Stimulated activated naive B cell treated with anti-CD40 and anti-IgM and Interleukin-4, amounts not matched to agents 10 μg/mL and 1 μg/mL and 100 μg/mL, for 72 hours (primary cell): ENCODE results near the gene PACS1.
"Not testable (repeated sequence)": the region's sequence is repeated elsewhere in the genome, so short reads cannot be mapped to it uniquely, and the experiment has no call there.

ENCODE experiments used
- ATAC-seq, 2 donors: fragments of 150-1000 bp; cut with Tn5 transposase; replicated peaks; 2 replicates each; pipeline ENCODE4 v1.10.0; 2021; ENCODE audit warnings: moderate library complexity in 1 of 2
- DNase-seq: peaks from one replicate; pipeline ENCODE4 v3.0.0; 2021
- H3K27ac Mint-ChIP-seq: one replicate; pipeline ENCODE4 v1.8.0; 2022; ENCODE audit warnings: mild to moderate bottlenecking, mixed read lengths
- H3K27me3 Mint-ChIP-seq, 2 donors: one replicate each; pipeline ENCODE4 v1.8.0; 2022; ENCODE audit warnings: mixed read lengths in 2 of 2
- H3K36me3 Mint-ChIP-seq, 2 donors: one replicate each; pipeline ENCODE4 v1.8.0; 2022; ENCODE audit warnings: mixed read lengths in 2 of 2, mild to moderate bottlenecking in 1 of 2
- H3K4me1 Mint-ChIP-seq, 2 donors: one replicate each; pipeline ENCODE4 v1.8.0; 2022; ENCODE audit warnings: mixed read lengths in 2 of 2, mild to moderate bottlenecking in 1 of 2
- H3K4me3 Mint-ChIP-seq, 2 donors: one replicate each; pipeline ENCODE4 v1.8.0; 2022; ENCODE audit warnings: mild to moderate bottlenecking in 2 of 2, mixed read lengths in 2 of 2, moderate library complexity in 1 of 2
- H3K9me3 Mint-ChIP-seq, 2 donors: one replicate each; pipeline ENCODE4 v1.8.0; 2022; ENCODE audit warnings: mixed read lengths in 2 of 2, mild to moderate bottlenecking in 1 of 2

PACS1 gene

GRCh38 chr11:66100272-66101065, 30.4 kb downstream of the PACS1 start:
- Mint-ChIP-seq H3K36me3 (peaks cover 10 to 24% of the 10 kb centered on the region in 2 donors), H3K27ac (peak overlapping the region; percentile 93), H3K4me3 (peak overlapping the region; percentile 73 to 76), H3K9me3 (no peaks in the 10 kb centered on the region), H3K27me3 (no peaks in the 10 kb centered on the region), H3K4me1 (peaks cover 44 to 72% of the 10 kb centered on the region in 2 donors)
- peak; percentile 95 to 97 for ATAC-seq
- DNase-seq: peak; percentile 43

DNA sequence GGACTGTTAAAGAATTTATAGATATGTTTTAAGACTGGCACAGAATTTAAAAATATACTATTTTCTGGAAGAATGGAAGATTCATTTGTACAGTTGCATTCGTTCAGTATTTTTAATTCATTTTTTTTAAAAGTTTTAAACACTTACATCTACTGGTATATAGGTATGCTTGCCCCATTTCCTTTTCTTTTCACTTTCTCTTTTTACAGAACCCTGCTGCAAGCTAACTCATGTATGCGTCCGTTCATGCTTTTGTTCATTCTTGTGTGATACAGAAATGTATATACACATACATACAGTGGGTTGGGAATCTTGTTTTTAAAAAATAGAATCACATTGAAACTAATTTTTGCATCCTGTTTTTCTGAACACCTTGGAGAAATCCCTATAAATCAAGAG, 31.0 kb downstream of the PACS1 start:
- Mint-ChIP-seq H3K4me1 (peaks cover 49 to 77% of the 10 kb centered on the region in 2 donors), H3K9me3 (no peaks in the 10 kb centered on the region), H3K4me3 (peak overlapping the region; percentile 73 to 76), H3K27ac (peak overlapping the region; percentile 93), H3K36me3 (peaks cover 10 to 24% of the 10 kb centered on the region in 2 donors), H3K27me3 (no peaks in the 10 kb centered on the region)
- DNase-seq: no peak
- ATAC-seq: peak; percentile 41 to 49

DNA sequence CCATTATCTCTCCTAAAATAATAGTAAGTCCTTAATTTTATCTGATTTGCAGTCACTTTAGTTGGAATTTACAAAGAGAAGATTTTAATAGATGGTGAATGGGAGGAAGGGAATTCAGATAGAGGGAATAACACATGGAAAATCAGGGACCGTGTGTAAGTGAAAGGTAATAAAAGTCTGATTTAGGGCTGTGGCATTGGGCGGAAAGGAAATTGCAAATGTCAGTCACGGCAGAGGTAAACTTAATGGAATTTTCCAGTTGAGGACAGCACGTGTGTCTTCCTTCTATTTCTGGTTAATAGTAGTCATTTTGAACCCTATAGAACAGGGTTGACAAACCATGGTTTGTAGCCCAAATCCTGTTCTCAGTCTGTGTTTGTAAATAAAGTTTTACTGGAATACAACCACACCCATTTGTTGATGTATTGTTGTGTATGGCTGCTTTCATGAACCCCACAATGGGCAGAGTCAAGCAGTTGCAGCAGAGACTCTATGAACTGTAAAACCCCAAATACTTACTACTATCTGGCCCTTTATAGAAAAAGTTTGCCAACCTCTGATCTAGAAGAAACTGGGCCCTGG, 34.1 kb downstream of the PACS1 start:
- Mint-ChIP-seq H3K36me3 (peaks cover 16 to 32% of the 10 kb centered on the region in 2 donors), H3K4me1 (peaks cover 58 to 76% of the 10 kb centered on the region in 2 donors), H3K27ac (peak overlapping the region; percentile 65), H3K4me3 (peak overlapping the region in 1 of 2 donors; percentile 6), H3K9me3 (peaks cover 0 to 1% of the 10 kb centered on the region in 2 donors), H3K27me3 (no peaks in the 10 kb centered on the region)
- DNase-seq: no peak
- ATAC-seq: no peak

DNA sequence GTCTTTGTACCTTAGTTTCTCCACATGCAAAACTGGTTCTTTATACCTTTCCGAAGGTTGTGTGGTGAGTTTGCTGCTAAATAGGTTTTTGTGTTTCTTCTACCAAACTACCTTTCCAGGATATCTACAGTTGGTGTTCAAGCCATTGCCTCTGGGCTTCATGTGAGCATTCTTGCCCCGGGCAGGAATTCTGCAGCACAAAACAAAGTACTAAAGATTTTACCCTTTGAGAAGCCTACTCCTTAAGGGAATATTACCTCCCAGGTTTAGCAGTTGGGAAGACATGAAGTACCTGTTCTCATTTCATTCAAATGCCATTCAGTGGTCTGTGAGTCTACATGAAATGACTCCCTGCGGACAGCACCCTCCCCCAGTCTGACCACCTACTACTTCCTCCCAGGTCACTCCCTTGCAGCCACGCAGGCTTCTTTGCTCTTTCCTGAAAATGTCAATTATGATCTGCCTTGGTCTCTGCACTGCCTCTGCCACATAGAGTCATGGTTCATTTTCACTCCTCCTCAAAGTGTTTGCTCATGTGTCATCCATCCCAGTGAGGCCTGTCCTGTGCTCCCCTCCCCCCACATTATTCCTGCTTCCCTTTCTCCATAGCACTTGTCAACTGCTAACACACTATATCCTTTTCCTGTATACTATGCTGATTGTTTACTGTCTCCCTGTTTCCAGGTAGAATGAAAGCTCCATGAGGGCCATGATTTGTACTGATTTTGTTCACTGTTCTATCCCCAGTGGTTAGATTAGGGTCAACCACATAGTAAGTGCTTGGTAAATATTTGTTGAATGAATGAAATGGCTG, 36.9 kb downstream of the PACS1 start:
- ATAC-seq (peak; percentile 81 to 87), DNase-seq (peak; percentile 34)
- H3K36me3 Mint-ChIP-seq: peaks cover 20 to 29% of the 10 kb centered on the region in 2 donors
- peaks cover 0 to 1% of the 10 kb centered on the region in 2 donors for H3K9me3 Mint-ChIP-seq
- peak overlapping the region; percentile 42 for H3K27ac Mint-ChIP-seq
- H3K4me1 Mint-ChIP-seq: peaks cover 57 to 81% of the 10 kb centered on the region in 2 donors
- no peaks in the 10 kb centered on the region for H3K27me3 Mint-ChIP-seq
- peak overlapping the region; percentile 23 to 54 for H3K4me3 Mint-ChIP-seq

GRCh38 chr11:66107600-66108510, 37.8 kb downstream of the PACS1 start:
- Mint-ChIP-seq H3K4me1 (peaks cover 65 to 89% of the 10 kb centered on the region in 2 donors), H3K9me3 (peaks cover 0 to 1% of the 10 kb centered on the region in 2 donors), H3K27me3 (no peaks in the 10 kb centered on the region), H3K27ac (peak overlapping the region; percentile 16), H3K36me3 (peaks cover 19 to 31% of the 10 kb centered on the region in 2 donors), H3K4me3 (peak overlapping the region; percentile 23 to 54)
- no peak for ATAC-seq
- DNase-seq: no peak

DNA sequence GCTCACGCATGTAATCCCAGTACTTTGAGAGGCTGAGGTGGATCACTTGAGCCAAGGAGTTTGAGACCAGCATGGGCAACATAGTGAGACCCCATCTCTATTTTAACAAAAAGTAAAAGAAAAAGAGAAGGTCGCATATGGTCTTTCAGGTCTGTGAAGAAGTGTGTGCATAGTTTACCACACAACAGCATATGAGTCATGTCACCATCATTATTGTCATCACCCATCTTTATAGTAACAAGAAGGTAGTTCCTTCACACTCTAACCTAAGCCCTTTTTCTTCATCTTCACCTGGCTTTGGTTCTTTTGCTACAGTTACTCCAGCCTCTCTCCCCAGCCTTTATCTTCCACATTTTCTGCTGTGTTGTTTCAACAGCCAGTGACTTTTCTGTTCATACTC, 39.2 kb downstream of the PACS1 start:
- no peak overlapping the region for H3K4me3 Mint-ChIP-seq
- H3K27me3 Mint-ChIP-seq: no peaks in the 10 kb centered on the region
- peaks cover 64 to 92% of the 10 kb centered on the region in 2 donors for H3K4me1 Mint-ChIP-seq
- H3K27ac Mint-ChIP-seq: peak overlapping the region; percentile 66
- peaks cover 16 to 20% of the 10 kb centered on the region in 2 donors for H3K36me3 Mint-ChIP-seq
- no peak for DNase-seq
- H3K9me3 Mint-ChIP-seq: peaks cover 0 to 1% of the 10 kb centered on the region in 2 donors
- ATAC-seq: no peak

DNA sequence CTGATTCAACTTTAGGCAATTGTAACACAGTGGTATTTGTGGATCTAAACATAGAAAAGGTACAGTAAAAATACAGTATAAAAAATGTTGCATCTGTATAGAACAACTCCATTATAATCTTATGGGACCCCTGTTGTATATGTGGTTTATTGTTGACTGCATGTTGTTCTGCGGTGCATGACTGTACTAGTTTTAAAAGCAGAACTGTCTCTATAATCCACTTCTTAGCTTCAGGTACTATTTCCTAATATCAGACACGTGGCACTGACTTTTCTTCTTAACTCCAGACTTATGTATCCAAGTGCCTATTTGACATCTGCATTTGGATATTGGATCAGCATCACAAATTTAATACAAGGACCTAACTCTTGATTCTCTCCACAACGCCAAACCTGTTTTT, 41.1 kb downstream of the PACS1 start:
- ATAC-seq: peak; percentile 17 to 26
- Mint-ChIP-seq H3K36me3 (peaks cover 16% of the 10 kb centered on the region in 2 donors), H3K9me3 (peaks cover 0 to 1% of the 10 kb centered on the region in 2 donors), H3K4me3 (peak overlapping the region; percentile 18 to 60), H3K27me3 (no peaks in the 10 kb centered on the region), H3K4me1 (peaks cover 58 to 86% of the 10 kb centered on the region in 2 donors), H3K27ac (peak overlapping the region; percentile 77)
- DNase-seq: no peak

DNA sequence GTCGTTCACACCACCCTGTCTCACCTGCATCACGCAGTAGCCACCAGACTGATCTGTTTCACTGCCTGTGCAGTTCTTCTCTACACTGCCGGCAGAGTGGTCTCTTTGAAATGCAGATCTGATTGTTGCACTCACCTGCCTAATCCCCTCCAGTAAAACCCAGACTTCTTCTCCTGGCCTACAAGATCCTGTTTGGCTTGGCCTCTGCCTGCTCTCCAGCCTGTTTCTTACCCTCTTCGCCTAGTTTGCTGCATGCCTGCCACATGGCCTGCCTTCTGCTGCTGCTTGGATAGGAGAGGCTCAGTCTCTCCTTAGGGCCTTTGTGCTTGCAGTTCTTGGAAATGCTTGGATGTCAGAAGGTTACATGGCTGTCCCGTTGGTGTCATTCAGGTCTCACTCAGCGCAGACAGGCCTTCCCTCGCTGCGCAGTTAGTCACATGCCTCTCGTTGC, 42.0 kb downstream of the PACS1 start:
- Mint-ChIP-seq H3K4me1 (peaks cover 58 to 89% of the 10 kb centered on the region in 2 donors), H3K36me3 (peaks cover 15 to 17% of the 10 kb centered on the region in 2 donors), H3K27ac (peak overlapping the region; percentile 93), H3K27me3 (no peaks in the 10 kb centered on the region), H3K9me3 (peaks cover 0 to 1% of the 10 kb centered on the region in 2 donors), H3K4me3 (peak overlapping the region; percentile 0 to 60)
- DNase-seq (no peak), ATAC-seq (no peak)

DNA sequence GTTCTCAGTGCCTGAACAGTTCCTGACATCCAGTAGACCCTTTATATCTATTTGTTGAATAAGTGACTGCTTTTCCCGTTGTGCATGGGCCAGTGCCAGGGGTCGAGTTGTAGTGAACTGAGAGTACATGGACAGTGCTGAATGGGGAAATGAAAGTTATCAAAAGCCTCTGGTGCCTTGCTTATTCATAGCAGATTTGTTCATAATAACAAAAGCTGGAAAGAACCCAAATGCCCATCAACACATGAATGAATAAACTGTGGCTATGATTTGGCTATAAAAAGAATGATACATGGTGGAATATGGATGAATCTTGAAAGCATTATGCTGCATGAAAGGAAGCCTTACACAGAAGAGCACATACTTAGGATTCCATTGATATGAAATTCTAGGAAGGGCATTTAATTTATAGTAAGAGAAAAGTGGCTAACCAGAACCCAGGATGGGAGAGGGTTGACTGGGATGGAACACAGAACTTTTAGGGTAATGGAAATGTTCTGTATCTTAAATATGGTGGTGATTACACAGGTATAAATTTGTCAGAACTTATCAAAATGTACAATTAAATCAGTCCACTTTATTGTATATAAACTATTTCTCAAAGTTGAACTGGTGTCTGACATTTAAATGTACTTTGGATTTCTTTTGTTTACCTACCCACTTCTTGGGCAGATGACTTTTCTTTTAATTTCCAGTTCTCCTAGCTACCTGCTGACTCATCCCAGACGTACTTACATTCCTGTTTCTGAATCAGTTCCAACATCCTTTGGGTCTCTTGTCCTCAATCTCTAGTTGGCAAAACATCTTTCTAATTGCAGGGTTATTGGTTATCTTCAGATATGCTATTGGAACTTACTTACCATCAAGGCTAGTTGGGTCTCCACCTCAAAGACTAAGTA, 42.8 kb downstream of the PACS1 start:
- Mint-ChIP-seq H3K4me3 (peak overlapping the region; percentile 74 to 75), H3K9me3 (peaks cover 0 to 1% of the 10 kb centered on the region in 2 donors), H3K27ac (peak overlapping the region; percentile 93), H3K27me3 (no peaks in the 10 kb centered on the region), H3K36me3 (peaks cover 11 to 12% of the 10 kb centered on the region in 2 donors), H3K4me1 (peaks cover 50 to 89% of the 10 kb centered on the region in 2 donors)
- DNase-seq (no peak), ATAC-seq (peak; percentile 70 to 75)

GRCh38 chr11:66114957-66115356, 44.9 kb downstream of the PACS1 start:
- not testable (repeated sequence) for H3K27ac Mint-ChIP-seq, DNase-seq, ATAC-seq, H3K27me3 Mint-ChIP-seq, H3K36me3 Mint-ChIP-seq, H3K9me3 Mint-ChIP-seq
- Mint-ChIP-seq H3K4me3 (peak overlapping the region; percentile 57 to 59), H3K4me1 (peaks cover 45 to 80% of the 10 kb centered on the region in 2 donors)

- Mint-ChIP-seq H3K36me3 (peaks cover 8 to 9% of the 10 kb centered on the region in 2 donors), H3K27ac (peak overlapping the region; percentile 32), H3K9me3 (no peaks in the 10 kb centered on the region), H3K27me3 (no peaks in the 10 kb centered on the region), H3K4me3 (peak overlapping the region; percentile 57 to 59), H3K4me1 (peaks cover 47 to 77% of the 10 kb centered on the region in 2 donors)
- no peak for DNase-seq
- peak; percentile 67 to 76 for ATAC-seq
Measured at GRCh38 chr11:66115638-66116301, 45.7 kb downstream of the PACS1 start.
